HCT116 (cell line): ENCODE measurements around the gene PDE7B. TPM values are rescaled to one million over a fixed set of nuclear protein-coding genes. Genes with fewer than 3 reads are reported as not detected.

Experiments
- ATAC-seq: fragments of 200-7000 bp; cut with Tn5 transposase; 2 replicates; pipeline ENCODE4 v1.9.1; 2020; ENCODE audit warnings: mild to moderate bottlenecking, moderate library complexity
- BruUV-seq: library from RNA; stranded (reverse); fragments of 400-500 nt; replicated peaks from 2 replicates; lab custom pipeline; 2021; lab: Mats Ljungman, UMichigan
- CTCF ChIA-PET: fragments of 300-600 bp; sonication (Branson Sonifier 250); formaldehyde crosslinking; loops from one replicate; lab custom pipeline; 2021; ENCODE audit warnings: antibody characterized with exemption; lab: Charles Lee
- POLR2A ChIA-PET: fragments of 300-600, 350-600 bp; sonication (Branson Sonifier 250); formaldehyde crosslinking; loops from one replicate; lab custom pipeline; 2021; ENCODE audit warnings: antibody characterized with exemption; lab: Charles Lee
- RAD21 ChIA-PET, 2 experiments: fragments of 300-600 bp; sonication (Branson Sonifier 250); formaldehyde crosslinking; loops; one replicate each; lab custom pipeline; 2023; ENCODE audit warnings: low total read pairs in 2 of 2; ENCODE audit not compliant: uncharacterized antibody in 2 of 2, unreplicated experiment in 2 of 2, low non-redundant PET in 1 of 2; lab: Charles Lee
- DNase-seq: peaks from one replicate; pipeline ENCODE4 v3.0.0-alpha.2; 2010; ENCODE audit warnings: low read depth, low spot score
- H2AFZ ChIP-seq: fragments of 200-600 bp; shearing (Covaris generic), sonication (generic); 2 replicates; pipeline ENCODE4 v1.6.1; 2017; ENCODE audit warnings: low read depth, mixed run types, mixed read lengths, antibody characterized with exemption, low read length; ENCODE audit not compliant: poor library complexity, severe bottlenecking
- H3K27ac ChIP-seq: 2 replicates; pipeline ENCODE4 v1.5.1; 2012; ENCODE audit warnings: low read depth, low read length
- H3K27me3 ChIP-seq: fragments of 200-600 bp; sonication (generic); 2 replicates; pipeline ENCODE4 v1.6.1; 2016; ENCODE audit warnings: mixed run types, low read length, mixed read lengths; ENCODE audit not compliant: insufficient read depth
- H3K36me3 ChIP-seq, 2 experiments: fragments of 200-500 bp in 1 of 2; fragments of 200-600 bp in 1 of 2; sonication (Bioruptor generic) in 1 of 2; sonication (generic) in 1 of 2; 2 replicates each; pipeline versions ENCODE4 v1.5.1 to v1.6.1; 2014 to 2016; ENCODE audit warnings: low read length in 2 of 2, inconsistent platforms in 1 of 2, mixed read lengths in 1 of 2, mixed run types in 1 of 2; ENCODE audit not compliant: insufficient read depth in 2 of 2, control insufficient read depth in 1 of 2
- H3K4me1 ChIP-seq, 2 experiments: fragments of 200-600 bp in 1 of 2; sonication (generic) in 1 of 2; 2 replicates each; pipeline versions ENCODE4 v1.5.1 to v1.6.1; 2012 to 2017; ENCODE audit warnings: low read length in 2 of 2, inconsistent platforms in 1 of 2, mild to moderate bottlenecking in 1 of 2, mixed read lengths in 1 of 2, mixed run types in 1 of 2, moderate library complexity in 1 of 2; ENCODE audit not compliant: insufficient read depth in 2 of 2, control insufficient read depth in 1 of 2
- H3K4me2 ChIP-seq: fragments of 200-600 bp; sonication (generic); 2 replicates; pipeline ENCODE4 v1.6.1; 2017; ENCODE audit warnings: mixed run types, low read length, mixed read lengths
- H3K4me3 ChIP-seq, 2 experiments: fragments of 200-600 bp in 1 of 2; sonication (generic) in 1 of 2; replicated peaks in 1 of 2; 2 replicates each; pipeline ENCODE4 v1.5.1; 2011 to 2016; ENCODE audit warnings: low read length in 2 of 2, control low read depth in 1 of 2, low read depth in 1 of 2, mild to moderate bottlenecking in 1 of 2, mixed read lengths in 1 of 2, mixed run types in 1 of 2
- H3K79me2 ChIP-seq: fragments of 200-600 bp; sonication (generic); 2 replicates; pipeline ENCODE4 v1.6.1; 2017; ENCODE audit warnings: mild to moderate bottlenecking, mixed run types, low read length, moderate library complexity, mixed read lengths; ENCODE audit not compliant: insufficient read depth
- H3K9ac ChIP-seq: fragments of 200-600 bp; sonication (generic); 2 replicates; pipeline ENCODE4 v1.6.1; 2016; ENCODE audit warnings: low read length, mixed read lengths
- H3K9me2 ChIP-seq: fragments of 200-600 bp; sonication (generic), shearing (Covaris generic); 2 replicates; pipeline ENCODE4 v1.6.1; 2017; ENCODE audit warnings: mixed run types, mild to moderate bottlenecking, moderate library complexity; ENCODE audit not compliant: insufficient read depth
- H3K9me3 ChIP-seq, 2 experiments: fragments of 200-500 bp in 1 of 2; fragments of 200-600 bp in 1 of 2; sonication (Bioruptor generic) in 1 of 2; sonication (generic) in 1 of 2; 2 replicates each; pipeline ENCODE4 v1.6.1; 2014 to 2017; ENCODE audit warnings: low read length in 2 of 2, mixed read lengths in 2 of 2, inconsistent platforms in 1 of 2, low read depth in 1 of 2, mild to moderate bottlenecking in 1 of 2, mixed run types in 1 of 2, moderate library complexity in 1 of 2; ENCODE audit not compliant: control insufficient read depth in 1 of 2, insufficient read depth in 1 of 2
- H4K20me1 ChIP-seq: fragments of 200-600 bp; sonication (generic), shearing (Covaris generic); 2 replicates; pipeline ENCODE4 v1.6.1; 2017; ENCODE audit warnings: mixed run types, mild to moderate bottlenecking, moderate library complexity; ENCODE audit not compliant: insufficient read depth
- ATF3 ChIP-seq: IDR thresholded peaks from 2 replicates; pipeline ENCODE4 v1.6.1; 2012
- CEBPB ChIP-seq: IDR thresholded peaks from 2 replicates; pipeline ENCODE4 v1.6.1; 2012; ENCODE audit warnings: low read depth
- CTCF ChIP-seq, 3 experiments: fragments of 200-600 bp in 1 of 3; sonication (generic) in 1 of 3; IDR thresholded peaks in 2 of 3; conservative IDR thresholded peaks in 1 of 3; 2 replicates each; pipeline ENCODE4 v1.5.1; 2012 to 2017; ENCODE audit warnings: low read depth in 2 of 3, low read length in 2 of 3, antibody characterized with exemption in 1 of 3, borderline replicate concordance in 1 of 3, control low read depth in 1 of 3, mild to moderate bottlenecking in 1 of 3, mixed read lengths in 1 of 3, mixed run types in 1 of 3, moderate library complexity in 1 of 3; ENCODE audit not compliant: insufficient read depth in 1 of 3
- EGR1 ChIP-seq: IDR thresholded peaks from 2 replicates; pipeline ENCODE4 v1.6.1; 2012; ENCODE audit warnings: low read depth
- ELF1 ChIP-seq: IDR thresholded peaks from 2 replicates; pipeline ENCODE4 v1.6.1; 2012; ENCODE audit warnings: low read depth, borderline replicate concordance
- EZH2 ChIP-seq: fragments of 200-600 bp; sonication (generic); IDR thresholded peaks from 2 replicates; pipeline ENCODE4 v1.6.1; 2017; ENCODE audit warnings: antibody characterized with exemption, mixed run types
- FOSL1 ChIP-seq: IDR thresholded peaks from 2 replicates; pipeline ENCODE4 v1.6.1; 2012; ENCODE audit warnings: low read depth
- MAX ChIP-seq: IDR thresholded peaks from 2 replicates; pipeline ENCODE4 v1.6.1; 2012
- POLR2A ChIP-seq: IDR thresholded peaks from 2 replicates; pipeline ENCODE4 v1.7.0; 2011; ENCODE audit warnings: borderline replicate concordance; ENCODE audit not compliant: insufficient read depth, insufficient read length; ENCODE audit errors: extremely low read depth
- POLR2AphosphoS5 ChIP-seq: IDR thresholded peaks from 2 replicates; pipeline ENCODE4 v1.6.1; 2011; ENCODE audit warnings: mild to moderate bottlenecking, low read depth, low read length, moderate library complexity
- RAD21 ChIP-seq: IDR thresholded peaks from 2 replicates; pipeline ENCODE4 v1.6.1; 2012; ENCODE audit warnings: low read depth, mild to moderate bottlenecking
- REST ChIP-seq: IDR thresholded peaks from 2 replicates; pipeline ENCODE4 v1.6.1; 2012; ENCODE audit warnings: low read depth
- SRF ChIP-seq: IDR thresholded peaks from 2 replicates; pipeline ENCODE4 v1.6.1; 2012; ENCODE audit warnings: low read depth
- TCF7L2 ChIP-seq: IDR thresholded peaks from 2 replicates; pipeline ENCODE4 v1.7.0; 2011; ENCODE audit warnings: borderline replicate concordance, inconsistent platforms; ENCODE audit not compliant: insufficient read depth, insufficient read length; ENCODE audit errors: extremely low read depth
- ZFX ChIP-seq: fragments of 450-650 bp; IDR thresholded peaks from 2 replicates; pipeline ENCODE4 v1.6.1; 2017
- ZNF274 ChIP-seq: fragments of 200-500 bp; sonication (Bioruptor generic); IDR thresholded peaks from 2 replicates; pipeline ENCODE4 v1.6.1; 2014; ENCODE audit warnings: mild to moderate bottlenecking, low read depth, low read length, inconsistent platforms
- intact Hi-C: fragments of 100-400 bp; cut with micrococcal nuclease; formaldehyde crosslinking; loops from 2 replicates; pipeline ENCODE4 v1.10.0; 2022
- total RNA-seq: library from RNA; stranded (reverse); gene quantifications from one replicate; pipeline ENCODE4 v1.2.1, GENCODE V29; 2021; ENCODE audit not compliant: unreplicated experiment

PDE7B gene
- total RNA-seq, 1 experiment from 2014 or later = 0.61 TPM

- no peak for TF ChIP-seq RAD21
- TF ChIP-seq MAX = no peak
- no peak for TF ChIP-seq FOSL1
- TF ChIP-seq TCF7L2 = no peak
- TF ChIP-seq, all 23 proteins: peak for 0
Observed at GRCh38 chr6:135897087-135897486, 45.6 kb downstream of the PDE7B start (continued).

GRCh38 chr6:135901774-135902524 lies 50.4 kb downstream of the PDE7B start:
- no peak for DNase-seq
- POLR2A ChIA-PET = no interaction called here
- Histone ChIP-seq H4K20me1 (no peaks in the 10 kb centered on the region), H3K4me3 (no peak overlapping the region), H3K27ac (no peak overlapping the region), H3K9me3 (no peaks in the 10 kb centered on the region), H3K9me2 (no peaks in the 10 kb centered on the region), H3K36me3 (no peaks in the 10 kb centered on the region), H3K9ac (no peak overlapping the region), H2AFZ (no peak overlapping the region), H3K4me1 (peaks cover 0 to 7% of the 10 kb centered on the region in 2 experiments; a peak in 2 of 4 replicates), H3K4me2 (no peak overlapping the region), H3K27me3 (no peaks in the 10 kb centered on the region), H3K79me2 (no peaks in the 10 kb centered on the region)
- no TSS peak for BruUV-seq
- CTCF ChIA-PET = interaction anchor here (3.2 kb wide), 1 partner anchor 8 kb away, joined by 18 read pairs; no protein-coding TSS in a partner anchor
- RAD21 ChIA-PET = no interaction called here
- TF ChIP-seq ATF3 (no peak), CEBPB (no peak), ZFX (no peak), CTCF (IDR thresholded peaks at IDR 0.05 in 2 of 3, conservative IDR thresholded peaks at IDR 0.05 in 1 of 3; ENCODE audit: borderline replicate concordance in 1 of 3, insufficient read depth in 1 of 3, low read depth in 2 of 3, low read length in 2 of 3) (no peak), EZH2 (no peak), POLR2AphosphoS5 (no peak), REST (no peak), SRF (no peak), EGR1 (no peak), ZNF274 (no peak), RAD21 (no peak), POLR2A (no peak), ELF1 (no peak)
- no peak for ATAC-seq
- intact Hi-C loops = no loop called here
